Activated naive CD8-positive, alpha-beta T cell treated with anti-CD3 and anti-CD28 coated beads, Interleukin-2, amount 10 ng/mL, durations not matched to agents 7 days and 5 days (primary cell): Measurements from ENCODE around the gene PRAC2. TPM values are rescaled to one million over a fixed set of nuclear protein-coding genes. Genes with fewer than 3 reads are reported as not detected.

Experiments used
- ATAC-seq: fragments of 150-1000 bp; cut with Tn5 transposase; one replicate; pipeline ENCODE4 v1.10.0; 2021; ENCODE audit warnings: low read depth, moderate library complexity
- POLR2A ChIA-PET: fragments of 350-600 bp; sonication (Branson Sonifier 250); formaldehyde crosslinking; loops from one replicate; lab custom pipeline; 2021; ENCODE audit warnings: antibody characterized with exemption; lab: Charles Lee
- DNase-seq: peaks from one replicate; pipeline ENCODE4 v3.0.0; 2021
- H3K27ac Mint-ChIP-seq: one replicate; pipeline ENCODE4 v1.8.0; 2022; ENCODE audit warnings: mild to moderate bottlenecking, mixed read lengths
- H3K27me3 Mint-ChIP-seq: one replicate; pipeline ENCODE4 v1.8.0; 2022; ENCODE audit warnings: mild to moderate bottlenecking, moderate library complexity, mixed read lengths
- H3K36me3 Mint-ChIP-seq: one replicate; pipeline ENCODE4 v1.8.0; 2021; ENCODE audit warnings: mild to moderate bottlenecking, mixed read lengths
- H3K4me1 Mint-ChIP-seq: one replicate; pipeline ENCODE4 v1.8.0; 2021; ENCODE audit warnings: mixed read lengths
- H3K4me3 Mint-ChIP-seq: one replicate; pipeline ENCODE4 v1.8.0; 2022; ENCODE audit warnings: mild to moderate bottlenecking, moderate library complexity, mixed read lengths
- H3K9me3 Mint-ChIP-seq: one replicate; pipeline ENCODE4 v1.8.0; 2021; ENCODE audit warnings: mixed read lengths
- total RNA-seq, 2 experiments: library from RNA; stranded (reverse); gene quantifications; one replicate each; pipeline ENCODE4 v1.2.3, GENCODE V29; 2021

The PRAC2 gene
- total RNA-seq = not detected

- peaks cover 98% of the 10 kb centered on the region for H3K27me3 Mint-ChIP-seq
- H3K4me3 Mint-ChIP-seq = peak within 1 kb of the TSS; percentile 61
- no peaks in the 10 kb centered on the region for H3K9me3 Mint-ChIP-seq
- POLR2A ChIA-PET = interaction anchor here (0.6 to 1.2 kb wide), 3 partner anchors 87 to 156 kb away, joined by 4 read pairs; no protein-coding TSS in a partner anchor
- peaks cover 2% of the 10 kb centered on the region for H3K36me3 Mint-ChIP-seq
- peaks cover 34% of the 10 kb centered on the region for H3K4me1 Mint-ChIP-seq
- no peak for DNase-seq
- ATAC-seq = no peak
- peak within 1 kb of the TSS; percentile 56 for H3K27ac Mint-ChIP-seq
These were observed at the start of gene PRAC2 for GRCh38 chr17:48722915-48723422. TSS of gene PRAC2 (plus strand) at chr17:48723185. CDS start at chr17:48724411, 1,226 bp downstream.

GRCh38 chr17:48676963-48677558 is 45.9 kb upstream of the PRAC2 start:
- POLR2A ChIA-PET = no interaction called here
- H3K4me3 Mint-ChIP-seq = no peak overlapping the region
- ATAC-seq = no peak
- H3K27ac Mint-ChIP-seq = no peak overlapping the region
- no peaks in the 10 kb centered on the region for H3K36me3 Mint-ChIP-seq
- no peaks in the 10 kb centered on the region for H3K9me3 Mint-ChIP-seq
- H3K27me3 Mint-ChIP-seq = peaks cover 55% of the 10 kb centered on the region
- H3K4me1 Mint-ChIP-seq = peaks cover 3% of the 10 kb centered on the region
- DNase-seq = no peak

GRCh38 chr17:48678141-48678971 is 44.6 kb upstream of the PRAC2 start:
- H3K27ac Mint-ChIP-seq = no peak overlapping the region
- H3K27me3 Mint-ChIP-seq = peaks cover 50% of the 10 kb centered on the region
- no peaks in the 10 kb centered on the region for H3K9me3 Mint-ChIP-seq
- H3K36me3 Mint-ChIP-seq = no peaks in the 10 kb centered on the region
- DNase-seq (peak; percentile 88), ATAC-seq (peak; percentile 84)
- POLR2A ChIA-PET = interaction anchor here (0.8 to 0.9 kb wide), 2 partner anchors 16 to 214 kb away, joined by 3 to 5 read pairs; partner anchors contain the start of gene ATP5MC1
- no peak overlapping the region for H3K4me3 Mint-ChIP-seq
- H3K4me1 Mint-ChIP-seq = peaks cover 3% of the 10 kb centered on the region

GRCh38 chr17:48679385-48680096 is 43.4 kb upstream of the PRAC2 start:
- Mint-ChIP-seq H3K27ac (no peak overlapping the region), H3K4me3 (no peak overlapping the region), H3K9me3 (no peaks in the 10 kb centered on the region), H3K4me1 (peaks cover 3% of the 10 kb centered on the region), H3K36me3 (no peaks in the 10 kb centered on the region), H3K27me3 (peaks cover 44% of the 10 kb centered on the region)
- no peak for ATAC-seq
- DNase-seq = no peak
- POLR2A ChIA-PET = interaction anchor here (0.8 kb wide), 1 partner anchor 17 kb away, joined by 5 read pairs; no protein-coding TSS in a partner anchor

- POLR2A ChIA-PET = no interaction called here
- DNase-seq (no peak), ATAC-seq (no peak)
- H3K9me3 Mint-ChIP-seq = no peaks in the 10 kb centered on the region
- H3K4me3 Mint-ChIP-seq = no peak overlapping the region
- no peak overlapping the region for H3K27ac Mint-ChIP-seq
- no peaks in the 10 kb centered on the region for H3K36me3 Mint-ChIP-seq
- H3K27me3 Mint-ChIP-seq = peaks cover 32% of the 10 kb centered on the region
- peaks cover 3% of the 10 kb centered on the region for H3K4me1 Mint-ChIP-seq
These were observed 41.4 kb upstream of the PRAC2 start for GRCh38 chr17:48681609-48682008.

- no peak for DNase-seq
- H3K4me1 Mint-ChIP-seq = no peaks in the 10 kb centered on the region
- H3K27me3 Mint-ChIP-seq = peaks cover 38% of the 10 kb centered on the region
- no peaks in the 10 kb centered on the region for H3K36me3 Mint-ChIP-seq
- POLR2A ChIA-PET = no interaction called here
- no peak overlapping the region for H3K4me3 Mint-ChIP-seq
- H3K27ac Mint-ChIP-seq = no peak overlapping the region
- no peaks in the 10 kb centered on the region for H3K9me3 Mint-ChIP-seq
- no peak for ATAC-seq
These were observed 32.3 kb upstream of the PRAC2 start for GRCh38 chr17:48690655-48691054.

- no peak for ATAC-seq
- Mint-ChIP-seq H3K4me3 (no peak overlapping the region), H3K9me3 (no peaks in the 10 kb centered on the region), H3K36me3 (no peaks in the 10 kb centered on the region), H3K27ac (no peak overlapping the region), H3K4me1 (no peaks in the 10 kb centered on the region), H3K27me3 (peaks cover 49% of the 10 kb centered on the region)
- no peak for DNase-seq
- POLR2A ChIA-PET = no interaction called here
These were observed 30.9 kb upstream of the PRAC2 start for GRCh38 chr17:48692049-48692448.

GRCh38 chr17:48693178-48693577 is 29.8 kb upstream of the PRAC2 start:
- ATAC-seq = no peak
- Mint-ChIP-seq H3K27ac (no peak overlapping the region), H3K9me3 (no peaks in the 10 kb centered on the region), H3K4me3 (no peak overlapping the region), H3K4me1 (no peaks in the 10 kb centered on the region), H3K27me3 (peaks cover 55% of the 10 kb centered on the region), H3K36me3 (no peaks in the 10 kb centered on the region)
- POLR2A ChIA-PET = no interaction called here
- no peak for DNase-seq

GRCh38 chr17:48701864-48702532 is 21.0 kb upstream of the PRAC2 start:
- peaks cover 70% of the 10 kb centered on the region for H3K27me3 Mint-ChIP-seq
- H3K4me3 Mint-ChIP-seq = no peak overlapping the region
- H3K4me1 Mint-ChIP-seq = no peaks in the 10 kb centered on the region
- POLR2A ChIA-PET = no interaction called here
- DNase-seq = no peak
- no peak for ATAC-seq
- H3K36me3 Mint-ChIP-seq = no peaks in the 10 kb centered on the region
- H3K27ac Mint-ChIP-seq = no peak overlapping the region
- H3K9me3 Mint-ChIP-seq = no peaks in the 10 kb centered on the region

GRCh38 chr17:48704361-48705248 is 18.4 kb upstream of the PRAC2 start:
- Mint-ChIP-seq H3K36me3 (no peaks in the 10 kb centered on the region), H3K9me3 (no peaks in the 10 kb centered on the region), H3K27me3 (peaks cover 80% of the 10 kb centered on the region), H3K27ac (no peak overlapping the region), H3K4me1 (no peaks in the 10 kb centered on the region), H3K4me3 (no peak overlapping the region)
- POLR2A ChIA-PET = no interaction called here
- no peak for ATAC-seq
- DNase-seq = no peak

- Mint-ChIP-seq H3K4me3 (no peak overlapping the region), H3K27me3 (peaks cover 62% of the 10 kb centered on the region), H3K9me3 (no peaks in the 10 kb centered on the region), H3K4me1 (no peaks in the 10 kb centered on the region), H3K36me3 (no peaks in the 10 kb centered on the region), H3K27ac (no peak overlapping the region)
- DNase-seq = no peak
- POLR2A ChIA-PET = no interaction called here
- no peak for ATAC-seq
These were observed 11.9 kb upstream of the PRAC2 start for GRCh38 chr17:48711128-48711527.
